GM23338 (cell line): ENCODE data around the gene ZCCHC10. TPM values are rescaled to one million over a fixed set of nuclear protein-coding genes. Genes with fewer than 3 reads are reported as not detected.

Experiments
- polyA plus RNA-seq: library from polyadenylated mRNA; unstranded; fragments of >200 nt; fragmentation: Nextera tagmentation; extraction: Ambion mirVana; gene quantifications from 2 replicates; pipeline ENCODE4 v1.2.1, GENCODE V29; 2016
- small RNA-seq: library from RNA; depleted of rRNA; stranded (forward); fragments of <200 nt; gene quantifications from one replicate; pipeline ENCODE3, GENCODE V24; 2014; ENCODE audit warnings: low replicate concordance
- total RNA-seq: library from RNA; depleted of rRNA; stranded (reverse); fragments of >200 nt; shearing (Covaris generic); gene quantifications from 2 replicates; pipeline ENCODE4 v1.2.3, GENCODE V29; 2014; rRNA removed

ZCCHC10 gene
- total and polyA plus RNA-seq, 2 experiments from 2014 or later, result 25.3 to 90.1 TPM

Small RNAs within 50 kb of the gene (small RNA-seq; reads per million reads assigned to genes)
- gene AC113410.1 (not detected), gene AC113410.3 (0.10 reads per million), gene ATP6V0E1P1 (not detected), gene RF00019 (not detected)

Other genes starting within 250 kb of the ZCCHC10 start
- gene SEPTIN8, start 249.3 kb downstream of the ZCCHC10 start, total RNA-seq, result 37.2 and 45.0 TPM in 2 replicates
- 8.7 and 8.8 TPM in 2 replicates for gene SEPTIN8, start 249.3 kb downstream of the ZCCHC10 start, polyA plus RNA-seq
- 0.52 and 0.93 TPM in 2 replicates for gene SOWAHA, start 213.2 kb downstream of the ZCCHC10 start, total RNA-seq
- gene SOWAHA, start 213.2 kb downstream of the ZCCHC10 start, polyA plus RNA-seq, result 0.18 TPM in 1 of 2 replicates, not detected in the other
- gene SHROOM1, start 195.9 kb downstream of the ZCCHC10 start, total RNA-seq, result 4.3 and 5.4 TPM in 2 replicates
- gene SHROOM1, start 195.9 kb downstream of the ZCCHC10 start, polyA plus RNA-seq, result 2.5 and 2.6 TPM in 2 replicates
- 0.14 and 0.66 TPM in 2 replicates for gene GDF9, start 160.1 kb downstream of the ZCCHC10 start, total RNA-seq
- 0.11 and 0.37 TPM in 2 replicates for gene GDF9, start 160.1 kb downstream of the ZCCHC10 start, polyA plus RNA-seq
- gene UQCRQ, start 159.9 kb downstream of the ZCCHC10 start, total RNA-seq, result 104 and 115 TPM in 2 replicates
- 1,308 and 1,495 TPM in 2 replicates for gene UQCRQ, start 159.9 kb downstream of the ZCCHC10 start, polyA plus RNA-seq
- gene LEAP2, start 152.9 kb downstream of the ZCCHC10 start, total RNA-seq, result 0.54 and 1.8 TPM in 2 replicates
- gene LEAP2, start 152.9 kb downstream of the ZCCHC10 start, polyA plus RNA-seq, result 1.5 and 1.6 TPM in 2 replicates
- gene AFF4, start 62.9 kb downstream of the ZCCHC10 start, total RNA-seq, result 46.3 and 50.9 TPM in 2 replicates
- gene AFF4, start 62.9 kb downstream of the ZCCHC10 start, polyA plus RNA-seq, result 25.2 and 31.3 TPM in 2 replicates
- gene HSPA4, start 25.5 kb upstream of the ZCCHC10 start, total RNA-seq, result 340 and 371 TPM in 2 replicates
- 288 and 343 TPM in 2 replicates for gene HSPA4, start 25.5 kb upstream of the ZCCHC10 start, polyA plus RNA-seq